Dedifferentiated amniotic fluid mesenchymal stem cell (primary cell): Measurements from ENCODE around the gene PAK6.

Source experiments
- DNase-seq: peaks from one replicate; pipeline ENCODE4 v3.0.0-alpha.2; 2016; ENCODE audit errors: extremely low spot score

PAK6 gene

DNA sequence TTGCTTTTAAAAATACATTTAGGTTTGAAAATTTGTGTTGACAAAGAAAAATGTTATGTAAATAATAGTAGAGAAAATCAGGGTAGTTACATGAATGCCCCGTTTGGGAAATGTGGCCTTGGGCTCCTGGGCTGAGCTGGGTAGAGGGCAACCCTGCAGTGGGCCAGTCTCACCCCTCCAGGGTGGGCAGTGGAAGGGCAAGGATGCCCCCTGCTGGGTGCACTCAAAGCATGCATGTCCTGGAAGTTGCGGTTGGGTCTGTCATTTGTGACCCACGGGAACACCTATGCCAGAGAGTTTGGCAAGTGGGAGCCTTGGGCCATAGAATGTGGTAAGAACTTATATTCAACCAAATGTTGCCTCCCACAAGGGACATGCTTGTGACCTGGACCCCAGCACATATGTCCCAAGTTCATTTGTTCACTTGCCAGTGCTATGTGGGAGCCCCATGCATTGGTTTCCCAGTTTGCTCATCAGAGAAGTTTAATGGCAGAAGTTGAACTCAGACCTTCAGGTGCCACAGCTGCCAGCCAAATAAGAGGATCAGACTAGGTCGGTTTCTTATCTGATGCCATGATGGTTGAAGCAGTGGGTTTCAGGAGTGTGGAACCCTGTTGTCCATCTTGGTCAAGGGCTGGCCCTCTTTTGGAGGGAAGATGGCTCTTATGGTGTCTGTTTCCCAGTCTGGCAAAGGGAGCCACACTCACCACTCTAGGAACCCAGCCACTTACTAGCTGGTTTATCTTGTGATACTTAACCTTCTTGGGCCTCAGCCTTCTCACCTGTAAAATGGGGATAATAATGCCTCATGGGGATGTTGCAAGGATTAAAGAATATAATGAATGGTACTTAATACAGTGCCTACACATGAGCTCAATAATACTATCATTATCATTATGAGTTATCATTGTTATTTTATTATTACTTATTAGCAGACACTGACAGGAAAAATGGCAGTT is 71.4 kb downstream of the PAK6 start:
- no peak for DNase-seq

DNA sequence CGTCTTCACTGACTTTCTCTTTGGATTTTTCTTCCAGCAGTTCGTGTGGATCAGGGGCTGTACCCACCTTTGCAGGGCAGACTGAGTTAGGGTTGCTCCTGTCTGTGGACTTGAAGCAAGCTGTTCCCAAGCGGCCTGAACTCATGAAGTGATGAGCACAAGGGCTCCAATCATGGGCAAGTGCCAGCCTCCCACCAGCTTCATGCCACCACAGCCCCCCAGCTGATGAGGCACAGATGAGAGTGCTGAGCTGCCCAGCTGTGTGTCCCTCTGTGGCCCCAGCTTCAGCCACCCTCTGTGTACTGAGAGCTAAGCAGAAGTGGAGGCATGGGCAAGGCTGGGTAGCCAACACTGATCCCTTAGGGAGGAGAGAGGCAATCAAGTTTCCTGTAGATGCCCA is 72.1 kb downstream of the PAK6 start:
- DNase-seq: no peak

DNA sequence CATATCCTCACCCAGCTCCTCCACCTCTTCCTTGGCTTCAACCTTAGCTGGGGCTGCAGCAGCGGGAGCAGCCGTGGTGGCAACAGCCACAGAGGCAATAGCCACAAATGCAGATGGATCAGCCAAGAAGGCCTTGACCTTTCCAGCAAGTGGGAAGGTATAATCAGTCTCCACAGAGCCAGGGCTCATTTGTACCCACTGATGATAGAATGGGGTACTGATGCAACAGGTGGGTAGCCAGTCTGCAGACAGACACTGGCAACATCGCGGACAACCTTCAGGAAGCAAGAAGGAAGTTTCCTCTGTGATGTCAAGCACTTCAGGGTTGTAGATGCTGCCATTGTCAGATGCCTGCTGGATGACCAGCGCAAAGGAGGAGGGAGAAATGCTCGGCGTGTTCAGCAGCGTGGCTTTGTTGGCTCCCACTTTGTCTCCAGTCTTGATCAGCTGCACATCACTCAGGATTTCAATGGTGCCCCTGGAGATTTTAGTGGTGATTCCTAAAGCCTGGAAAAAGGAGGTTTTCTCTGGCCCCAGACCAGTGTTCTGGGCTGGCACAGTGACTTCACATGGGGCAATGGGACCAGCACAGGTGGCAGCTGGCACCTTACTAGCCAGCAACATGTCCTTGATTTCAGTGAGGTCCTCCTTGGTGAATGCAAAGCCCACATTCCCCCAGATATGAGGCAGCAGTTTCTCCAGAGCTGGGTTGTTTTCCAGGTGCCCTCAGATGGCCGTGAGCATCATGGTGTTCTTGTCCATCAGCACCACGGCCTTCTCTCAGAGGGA is 73.7 kb downstream of the PAK6 start:
- DNase-seq: no peak

DNA sequence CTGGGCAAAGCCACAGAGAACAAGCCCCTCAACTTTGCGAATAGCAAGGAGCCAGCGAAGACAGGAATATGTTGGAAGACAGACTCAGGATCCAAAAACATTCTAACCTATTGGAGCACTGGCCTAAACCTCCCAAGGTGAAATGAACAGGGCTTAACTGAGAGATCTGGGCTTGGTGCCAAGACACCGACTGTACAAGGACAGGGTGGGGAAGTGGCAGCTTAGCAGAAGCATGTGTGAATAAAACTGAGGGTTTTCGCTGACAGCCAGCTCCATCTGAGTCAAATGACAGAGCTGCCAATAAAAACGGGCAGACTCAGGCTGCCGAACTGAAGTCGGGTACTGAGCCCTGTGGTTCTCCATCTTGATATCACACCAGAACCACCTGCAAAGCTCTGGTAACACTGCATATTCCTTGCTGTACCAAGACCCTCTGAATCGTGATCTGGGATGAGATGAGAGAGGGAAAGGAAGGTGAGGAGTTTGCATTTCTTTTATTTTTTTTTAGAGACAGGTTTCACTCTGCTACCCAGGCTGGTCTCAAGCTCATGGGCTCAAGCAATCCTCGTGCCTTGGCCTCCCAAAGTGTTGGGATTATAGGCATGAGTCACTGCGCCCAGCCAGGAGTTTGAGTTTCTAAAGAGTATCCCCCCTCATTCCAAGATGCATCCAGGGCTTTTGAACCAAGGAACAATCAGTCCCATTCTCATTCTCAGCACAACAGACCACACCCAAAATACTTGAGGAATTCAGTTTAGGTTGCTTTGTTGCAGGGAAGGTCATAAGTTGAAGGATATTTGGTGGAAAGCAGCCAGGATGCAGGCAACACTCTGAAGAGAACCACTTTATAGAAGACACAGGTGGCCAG is 74.9 kb downstream of the PAK6 start:
- DNase-seq: no peak

DNA sequence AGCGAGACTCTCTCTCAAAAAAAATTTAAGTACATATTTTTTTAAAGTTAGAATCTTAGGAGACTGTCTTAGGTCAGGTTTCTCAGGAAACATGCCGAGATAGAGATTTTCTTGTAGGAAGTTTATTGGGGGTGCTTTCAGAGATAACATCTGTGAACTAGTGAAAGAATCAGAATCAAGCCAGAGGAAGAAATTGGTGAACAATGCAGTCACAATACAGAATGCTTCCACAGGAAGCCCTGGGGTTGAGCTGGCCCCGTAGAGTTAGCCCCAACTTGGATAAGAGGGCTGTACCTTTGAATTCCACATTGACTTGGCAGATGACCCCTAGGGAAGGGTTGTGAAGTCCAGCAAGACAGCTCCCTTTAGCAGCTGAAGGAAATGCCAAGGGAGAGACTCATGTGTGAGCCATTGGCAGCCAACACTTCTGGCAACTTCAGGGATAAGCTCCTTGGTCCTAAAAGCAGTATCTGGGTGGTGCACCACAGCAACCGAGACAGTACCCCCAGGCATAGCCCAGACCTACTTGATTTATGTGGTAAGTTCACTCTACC is 75.9 kb downstream of the PAK6 start:
- DNase-seq: no peak

DNA sequence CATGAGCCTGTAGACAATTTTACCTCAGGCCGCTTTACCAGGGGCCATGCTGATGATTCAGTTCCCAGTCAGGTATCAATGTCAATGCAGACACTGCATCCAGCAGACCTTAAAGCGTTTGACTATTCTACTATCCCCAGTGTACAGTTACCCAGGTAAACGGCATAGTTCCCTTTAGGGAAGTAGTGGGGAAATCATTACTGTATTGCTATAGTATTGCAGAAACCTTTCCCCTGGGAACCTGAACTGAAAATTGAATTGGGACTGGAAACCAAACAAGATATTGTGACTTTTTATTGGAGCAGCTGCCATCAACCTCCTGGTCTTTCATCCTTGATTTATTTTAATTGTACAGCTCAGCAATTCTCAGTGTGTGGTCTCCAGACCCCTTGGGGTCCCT is 78.1 kb downstream of the PAK6 start:
- no peak for DNase-seq

DNA sequence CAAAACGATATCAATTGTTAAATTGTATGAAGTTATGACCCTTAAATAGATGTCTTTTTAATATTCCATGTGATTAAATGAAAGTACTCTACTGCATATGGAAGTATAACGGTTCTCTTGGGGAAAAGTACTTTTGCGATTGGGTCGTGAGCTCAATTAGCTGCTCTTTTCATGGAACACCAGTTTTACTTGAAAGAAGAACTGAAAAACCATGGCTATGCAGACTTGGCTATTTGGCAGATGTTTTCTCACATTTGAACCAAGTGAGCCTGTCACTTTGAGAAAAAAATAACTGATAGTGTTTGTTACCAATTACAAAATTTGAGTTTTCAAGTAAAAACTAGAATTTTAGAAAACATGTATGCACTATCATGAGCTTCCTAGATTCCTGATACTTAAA is 78.7 kb downstream of the PAK6 start:
- DNase-seq: no peak

DNA sequence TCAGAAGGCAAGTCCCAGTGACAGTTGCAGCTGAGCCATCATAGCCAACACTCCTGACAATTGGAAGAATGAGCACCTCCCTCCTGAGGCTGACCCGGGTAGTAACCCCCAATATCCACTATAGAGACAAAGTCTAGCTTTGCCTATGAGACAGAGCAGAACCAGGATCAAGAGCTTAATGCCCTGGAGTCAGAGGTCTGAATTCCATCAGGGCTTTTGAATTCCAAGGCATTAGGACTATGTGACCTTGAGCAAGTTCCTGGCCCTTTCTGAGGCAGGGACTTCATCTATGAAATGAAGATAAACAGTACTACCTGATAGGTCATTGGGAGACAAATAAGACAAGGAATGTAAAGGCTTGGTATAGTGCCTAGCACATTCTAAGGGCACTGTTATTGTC is 81.5 kb downstream of the PAK6 start:
- no peak for DNase-seq

DNA sequence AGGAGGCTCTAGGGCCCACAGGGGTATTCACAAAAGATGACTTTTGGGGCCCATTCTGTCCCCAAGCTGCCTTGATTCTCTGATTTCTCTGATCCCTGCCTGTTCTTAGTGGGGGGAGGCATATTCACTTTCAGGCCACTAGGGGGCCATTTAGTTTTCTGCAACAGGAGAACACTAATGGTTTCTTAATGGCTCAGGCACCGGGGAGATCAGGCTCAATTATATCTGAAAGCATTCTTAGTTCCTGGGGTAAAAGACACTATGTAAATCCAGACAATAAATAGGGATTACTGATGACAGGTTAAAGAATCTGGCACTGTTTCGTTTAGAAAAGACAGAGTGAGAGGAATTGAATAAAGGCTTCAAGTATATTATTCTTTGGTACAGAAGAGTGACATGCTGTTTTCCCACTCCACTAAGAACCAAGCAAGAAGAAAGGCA is 82.1 kb downstream of the PAK6 start:
- DNase-seq: peak; percentile 80

DNA sequence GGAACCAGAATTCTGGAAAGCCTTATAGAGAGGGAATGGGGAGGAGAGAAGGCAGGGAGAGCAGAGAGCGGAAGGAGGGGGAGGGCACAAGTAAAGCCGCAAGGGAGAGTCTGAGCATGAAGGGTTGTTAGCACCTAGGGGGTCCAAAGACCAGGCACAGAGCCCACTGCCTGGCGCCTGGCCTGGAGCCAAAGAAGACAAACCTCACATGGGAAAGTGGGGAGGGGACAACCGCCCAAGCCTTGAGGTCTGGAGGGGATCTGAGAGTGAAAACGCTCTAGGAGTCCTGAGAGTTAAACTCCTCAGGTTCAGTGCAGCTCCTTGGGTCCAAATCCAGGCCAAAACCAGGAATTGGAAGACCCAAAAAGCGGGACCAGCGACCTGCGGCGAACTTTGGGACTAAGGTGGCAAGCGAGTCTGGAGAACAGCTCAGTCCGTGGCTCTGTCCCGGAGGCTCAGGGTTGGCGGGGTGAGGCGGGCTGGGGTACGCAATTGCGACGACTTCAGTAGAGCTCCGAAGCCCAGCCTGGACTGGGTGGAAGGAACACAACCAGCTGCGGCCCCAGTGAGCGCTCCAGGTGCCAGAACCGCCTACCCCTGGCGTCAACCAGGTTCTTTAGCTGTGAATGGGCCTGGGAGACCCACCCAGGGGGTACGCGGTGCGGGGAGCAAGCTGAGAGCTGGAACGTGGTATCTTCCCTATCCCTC is 83.8 kb downstream of the PAK6 start:
- no peak for DNase-seq

DNA sequence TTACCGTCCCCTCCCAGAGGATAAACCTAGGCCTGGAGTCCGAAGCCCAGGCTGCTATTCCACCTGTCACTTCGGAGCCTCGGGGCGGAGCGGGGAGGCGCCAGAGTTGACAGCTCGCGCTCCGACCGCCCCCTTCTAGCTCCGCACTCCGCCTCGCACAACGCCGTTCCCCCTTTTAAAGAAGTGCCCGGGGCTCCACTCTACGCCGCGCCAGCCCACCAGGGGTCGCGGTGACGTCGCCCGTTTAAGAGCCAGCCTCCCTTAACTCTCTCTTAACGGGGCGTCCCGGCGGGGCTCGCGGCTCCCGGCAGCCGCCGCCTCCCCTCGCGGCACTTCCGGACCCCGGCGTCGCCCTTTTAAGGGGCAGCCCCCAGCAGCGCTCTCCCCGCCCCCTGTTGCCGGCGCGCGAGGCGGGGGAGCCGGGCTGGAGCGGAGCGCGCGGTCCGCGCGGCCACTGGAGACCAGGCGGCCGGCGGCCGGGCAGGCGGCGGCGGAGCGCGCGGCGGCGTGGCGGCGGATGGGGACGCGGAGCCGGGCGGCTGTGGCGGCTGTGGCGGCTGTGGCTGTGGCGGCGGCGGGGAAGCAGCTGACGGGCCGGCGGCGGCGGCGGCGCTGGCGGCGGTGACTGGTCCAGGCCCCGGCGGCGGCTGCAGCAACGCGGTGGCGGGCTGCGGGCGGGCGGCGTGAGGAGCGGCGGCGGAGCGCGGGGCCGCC is 84.5 kb downstream of the PAK6 start, which contains the start of gene INAFM2:
TSS of gene INAFM2 (plus strand) at position 454 of the 714 bp plus-strand sequence. CDS start 364 bp downstream, outside the sequence.
- peak; percentile 63 for DNase-seq

DNA sequence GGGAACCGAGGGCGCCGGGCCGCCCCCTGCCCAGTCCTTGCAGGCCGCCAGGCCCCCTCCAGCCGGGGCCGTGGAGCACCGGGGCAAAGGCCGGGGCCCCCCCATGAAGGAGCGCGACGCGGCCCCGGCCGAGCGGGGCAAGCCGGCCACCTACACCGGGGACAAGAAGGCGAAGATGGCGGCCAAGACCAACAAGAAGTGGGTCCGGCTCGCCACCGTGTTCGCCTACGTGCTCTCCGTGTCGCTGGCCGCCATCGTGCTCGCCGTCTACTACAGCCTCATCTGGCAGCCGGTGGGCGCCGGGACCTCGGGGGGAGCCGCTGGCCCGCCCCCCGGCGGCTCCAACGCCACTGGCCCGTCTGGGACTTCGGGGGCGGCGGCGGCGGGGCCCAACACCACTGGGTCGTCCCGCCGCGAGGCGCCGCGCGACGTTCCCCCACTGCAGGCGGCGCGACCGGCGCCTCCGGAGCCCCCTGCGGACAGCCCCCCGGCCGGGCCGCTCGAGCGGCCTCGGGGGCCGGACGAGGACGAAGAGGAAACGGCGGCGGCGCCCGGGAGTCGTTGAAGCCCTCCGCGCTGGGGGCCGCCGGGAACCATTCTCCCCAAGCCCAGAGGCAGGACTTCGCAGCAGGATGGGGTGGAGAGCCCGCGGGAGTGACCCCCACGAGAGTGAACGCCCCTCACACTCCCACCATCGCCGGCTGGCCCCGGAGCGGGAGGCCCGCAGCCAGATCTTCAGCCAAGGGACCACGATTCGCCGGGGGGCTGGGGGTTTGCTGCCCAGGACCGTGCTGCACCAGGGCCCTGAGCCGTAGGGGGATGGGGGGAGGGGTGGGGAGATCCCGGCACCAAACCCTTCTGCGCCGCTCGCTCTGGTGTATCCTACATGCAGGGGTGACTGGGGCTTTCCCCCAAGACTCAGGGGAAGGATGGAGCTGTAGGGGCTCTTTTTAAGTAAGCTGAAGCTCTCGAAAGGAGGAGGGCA is 85.4 kb downstream of the PAK6 start:
- DNase-seq: no peak

DNA sequence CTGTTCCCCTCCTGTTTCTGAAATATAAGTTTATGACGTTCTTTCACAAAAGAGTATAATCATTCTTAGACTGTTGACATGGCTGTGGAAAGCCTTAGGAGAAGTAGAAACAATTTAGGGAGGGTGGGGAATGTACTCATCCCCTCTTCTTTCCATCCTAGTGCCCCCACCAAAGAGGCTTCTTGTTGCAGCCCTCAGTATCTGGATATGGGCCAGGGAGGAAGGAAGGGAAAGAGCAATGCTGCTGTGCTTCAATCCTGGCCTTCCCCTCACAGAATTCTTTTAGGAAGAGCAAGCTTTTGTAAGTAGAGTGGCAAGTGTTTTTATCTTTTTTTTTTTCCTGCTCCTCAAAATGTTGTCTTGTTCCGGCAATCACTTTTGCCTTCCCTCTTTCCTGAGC is 86.3 kb downstream of the PAK6 start:
- no peak for DNase-seq

DNA sequence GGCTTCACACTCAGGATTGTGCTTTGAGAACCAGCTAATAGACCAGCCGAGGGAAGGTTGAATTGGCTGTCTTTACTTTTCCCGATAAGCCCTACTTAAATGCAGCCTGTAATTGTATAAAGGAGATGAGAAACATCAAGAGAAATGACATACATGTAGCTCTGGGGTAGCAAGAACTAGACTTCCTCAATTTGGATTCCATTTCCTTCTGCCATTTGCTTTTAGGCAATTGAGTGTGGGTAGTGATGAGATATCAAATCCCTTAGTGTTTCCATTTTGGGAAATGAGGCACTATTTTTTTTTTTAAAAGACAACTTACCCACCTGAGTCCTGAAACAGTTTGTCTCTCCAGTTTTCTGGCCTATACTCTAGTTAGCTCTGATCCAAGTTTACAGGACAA is 86.8 kb downstream of the PAK6 start:
- DNase-seq: no peak
